ENCODE data around the gene ERP44.

Gene ERP44

GRCh38 chr9:100129772-100130171, 31.0 kb upstream of the ERP44 start:
- TF ChIP-seq EZH2 (optimal IDR thresholded peaks at IDR 0.05; ENCODE audit: low read depth, low read length) (no peak), CTCF (IDR thresholded peaks at IDR 0.05; ENCODE audit: low read length) (no peak), EZH2phosphoT487 (IDR thresholded peaks at IDR 0.05; ENCODE audit: low read length) (no peak)
- no peak overlapping the region for H3K9ac ChIP-seq (ENCODE audit: low read length)
- H3F3A ChIP-seq (ENCODE audit: insufficient read depth, low read length), result no peaks in the 10 kb centered on the region
- H3K9me2 ChIP-seq (replicated peaks; ENCODE audit: insufficient read depth, low read length), result no peaks in the 10 kb centered on the region
- H4K20me1 ChIP-seq (ENCODE audit: insufficient read depth, low read length), result no peaks in the 10 kb centered on the region
- H3K27ac ChIP-seq (ENCODE audit: low read length), result no peak overlapping the region
- H2AFZ ChIP-seq (ENCODE audit: low read length), result no peak overlapping the region
- no peak overlapping the region for H3K4me2 ChIP-seq (ENCODE audit: low read depth, low read length)
- no peak for DNase-seq
- no peaks in the 10 kb centered on the region for H3K9me3 ChIP-seq (replicated peaks; ENCODE audit: insufficient read depth, low read length)
- no peaks in the 10 kb centered on the region for H3K79me2 ChIP-seq (ENCODE audit: low read length)
- H3K4me3 ChIP-seq (ENCODE audit: low read length), result no peak overlapping the region
- H3K36me3 ChIP-seq (replicated peaks; ENCODE audit: insufficient read depth, low read length), result no peaks in the 10 kb centered on the region
- H3K4me1 ChIP-seq (ENCODE audit: low read length), result no peaks in the 10 kb centered on the region
- H3K27me3 ChIP-seq (replicated peaks; ENCODE audit: insufficient read depth, low read length), result no peaks in the 10 kb centered on the region

GRCh38 chr9:100126423-100126822, 27.6 kb upstream of the ERP44 start:
- no peaks in the 10 kb centered on the region for H3K79me2 ChIP-seq (ENCODE audit: low read length)
- H3K4me2 ChIP-seq (ENCODE audit: low read depth, low read length), result no peak overlapping the region
- TF ChIP-seq CTCF (IDR thresholded peaks at IDR 0.05; ENCODE audit: low read length), result no peak
- TF ChIP-seq EZH2 (optimal IDR thresholded peaks at IDR 0.05; ENCODE audit: low read depth, low read length), result no peak
- no peak for TF ChIP-seq EZH2phosphoT487 (IDR thresholded peaks at IDR 0.05; ENCODE audit: low read length)
- no peaks in the 10 kb centered on the region for H3K36me3 ChIP-seq (replicated peaks; ENCODE audit: insufficient read depth, low read length)
- no peaks in the 10 kb centered on the region for H3K27me3 ChIP-seq (replicated peaks; ENCODE audit: insufficient read depth, low read length)
- no peak overlapping the region for H3K9ac ChIP-seq (ENCODE audit: low read length)
- DNase-seq, result no peak
- no peaks in the 10 kb centered on the region for H4K20me1 ChIP-seq (ENCODE audit: insufficient read depth, low read length)
- no peak overlapping the region for H2AFZ ChIP-seq (ENCODE audit: low read length)
- no peak overlapping the region for H3K4me3 ChIP-seq (ENCODE audit: low read length)
- no peaks in the 10 kb centered on the region for H3K4me1 ChIP-seq (ENCODE audit: low read length)
- H3F3A ChIP-seq (ENCODE audit: insufficient read depth, low read length), result no peaks in the 10 kb centered on the region
- no peak overlapping the region for H3K27ac ChIP-seq (ENCODE audit: low read length)
- no peaks in the 10 kb centered on the region for H3K9me2 ChIP-seq (replicated peaks; ENCODE audit: insufficient read depth, low read length)
- H3K9me3 ChIP-seq (replicated peaks; ENCODE audit: insufficient read depth, low read length), result no peaks in the 10 kb centered on the region

GRCh38 chr9:100125910-100126309, 27.1 kb upstream of the ERP44 start:
- H3K4me2 ChIP-seq (ENCODE audit: low read depth, low read length), result no peak overlapping the region
- H3F3A ChIP-seq (ENCODE audit: insufficient read depth, low read length), result no peaks in the 10 kb centered on the region
- H3K27me3 ChIP-seq (replicated peaks; ENCODE audit: insufficient read depth, low read length), result no peaks in the 10 kb centered on the region
- H3K4me3 ChIP-seq (ENCODE audit: low read length), result no peak overlapping the region
- no peak overlapping the region for H3K27ac ChIP-seq (ENCODE audit: low read length)
- no peak overlapping the region for H2AFZ ChIP-seq (ENCODE audit: low read length)
- TF ChIP-seq EZH2 (optimal IDR thresholded peaks at IDR 0.05; ENCODE audit: low read depth, low read length), result no peak
- no peak for TF ChIP-seq CTCF (IDR thresholded peaks at IDR 0.05; ENCODE audit: low read length)
- no peak for TF ChIP-seq EZH2phosphoT487 (IDR thresholded peaks at IDR 0.05; ENCODE audit: low read length)
- no peaks in the 10 kb centered on the region for H3K4me1 ChIP-seq (ENCODE audit: low read length)
- no peaks in the 10 kb centered on the region for H4K20me1 ChIP-seq (ENCODE audit: insufficient read depth, low read length)
- no peaks in the 10 kb centered on the region for H3K79me2 ChIP-seq (ENCODE audit: low read length)
- no peaks in the 10 kb centered on the region for H3K9me3 ChIP-seq (replicated peaks; ENCODE audit: insufficient read depth, low read length)
- no peaks in the 10 kb centered on the region for H3K9me2 ChIP-seq (replicated peaks; ENCODE audit: insufficient read depth, low read length)
- no peak overlapping the region for H3K9ac ChIP-seq (ENCODE audit: low read length)
- no peaks in the 10 kb centered on the region for H3K36me3 ChIP-seq (replicated peaks; ENCODE audit: insufficient read depth, low read length)
- no peak for DNase-seq
